HG03469 (cell line): Measurements from ENCODE around the gene ARSI.

Experiments used
- ATAC-seq: cut with Tn5 transposase; IDR thresholded peaks from one replicate; pipeline ENCODE4 v1.9.1; 2021; ENCODE audit warnings: mild to moderate bottlenecking, moderate library complexity, moderate number of reproducible peaks; ENCODE audit not compliant: unreplicated experiment

The ARSI gene

GRCh38 chr5:150295172-150295634 lies 7.5 kb downstream of the ARSI start:
- no peak for ATAC-seq

DNA sequence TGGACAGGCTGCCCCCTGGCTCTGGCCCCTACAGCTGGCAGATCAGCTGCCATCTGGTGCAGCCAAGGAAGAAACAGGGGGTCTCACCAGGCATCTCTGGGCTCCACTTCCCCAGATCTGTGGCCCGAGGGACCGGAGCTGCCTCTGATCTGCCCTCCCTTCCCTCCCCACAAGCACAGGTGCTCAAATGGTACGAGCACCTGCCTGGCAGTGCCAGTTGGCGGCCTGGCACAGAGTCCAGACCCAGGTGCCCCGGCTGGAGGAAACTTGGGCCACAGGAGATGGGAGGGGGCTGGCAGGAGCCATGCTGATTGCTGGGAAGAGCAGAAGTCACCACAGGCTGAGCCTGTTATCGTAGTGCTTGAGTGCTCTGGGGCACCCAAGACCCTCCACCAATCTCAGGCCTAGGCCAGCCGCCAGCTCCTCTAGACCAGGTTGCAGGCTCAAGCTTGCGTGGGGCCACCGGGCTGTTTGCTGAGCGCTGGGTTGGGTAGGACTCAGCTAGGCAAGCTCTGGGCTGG lies 8.1 kb downstream of the ARSI start:
- no peak for ATAC-seq

- no peak for ATAC-seq
Observed at GRCh38 chr5:150293091-150293941, 9.4 kb downstream of the ARSI start.

- ATAC-seq: no peak
Observed at GRCh38 chr5:150291388-150292385, 11.0 kb downstream of the ARSI start.

GRCh38 chr5:150289551-150290390 lies 12.9 kb downstream of the ARSI start, which contains the start of gene CAMK2A:
TSS of gene CAMK2A (minus strand) at chr5:150289773. CDS start at chr5:150289625, 148 bp downstream.
- ATAC-seq: no peak

DNA sequence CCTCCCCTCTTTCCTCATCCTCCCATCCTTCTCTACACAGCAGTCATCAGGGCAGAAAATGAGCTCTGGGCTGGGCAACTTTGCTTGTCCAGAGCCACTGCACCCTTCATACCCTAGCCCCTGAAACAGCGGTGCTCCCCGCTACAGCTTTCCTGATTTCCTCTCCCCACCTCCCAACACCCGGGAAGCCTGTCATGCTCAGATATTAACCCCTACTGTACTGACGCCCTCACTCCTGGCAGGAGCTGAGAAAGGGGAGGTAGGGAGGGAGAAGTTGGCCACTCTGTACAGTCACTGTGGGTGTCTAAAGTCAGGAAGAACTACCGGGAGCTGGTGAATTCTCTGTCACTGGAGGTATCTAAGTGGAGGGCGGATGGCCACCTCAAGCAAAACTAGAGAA lies 13.9 kb downstream of the ARSI start:
- ATAC-seq: no peak

GRCh38 chr5:150288361-150288760 lies 14.3 kb downstream of the ARSI start:
- no peak for ATAC-seq

DNA sequence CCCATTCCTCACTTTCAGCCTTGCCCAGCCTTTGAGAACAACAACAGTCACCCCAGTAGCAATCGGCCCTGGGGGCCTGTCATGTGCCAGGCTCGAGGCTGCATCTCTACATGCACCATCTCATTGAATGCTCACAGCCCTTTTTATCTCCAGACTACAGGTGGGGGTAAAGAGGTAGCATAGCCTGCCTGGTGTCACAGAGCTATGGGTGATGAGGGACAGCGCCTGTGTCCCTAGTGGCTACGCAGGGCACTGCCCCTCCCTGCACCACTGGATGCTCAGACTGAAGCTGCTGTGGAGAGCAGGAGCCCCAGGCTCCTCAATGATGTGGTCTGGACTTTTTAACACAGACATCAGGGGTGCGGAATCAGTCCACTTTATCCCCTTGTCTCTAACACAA lies 15.9 kb downstream of the ARSI start:
- no peak for ATAC-seq

- no peak for ATAC-seq
Observed at GRCh38 chr5:150285114-150285513, 17.6 kb downstream of the ARSI start.

DNA sequence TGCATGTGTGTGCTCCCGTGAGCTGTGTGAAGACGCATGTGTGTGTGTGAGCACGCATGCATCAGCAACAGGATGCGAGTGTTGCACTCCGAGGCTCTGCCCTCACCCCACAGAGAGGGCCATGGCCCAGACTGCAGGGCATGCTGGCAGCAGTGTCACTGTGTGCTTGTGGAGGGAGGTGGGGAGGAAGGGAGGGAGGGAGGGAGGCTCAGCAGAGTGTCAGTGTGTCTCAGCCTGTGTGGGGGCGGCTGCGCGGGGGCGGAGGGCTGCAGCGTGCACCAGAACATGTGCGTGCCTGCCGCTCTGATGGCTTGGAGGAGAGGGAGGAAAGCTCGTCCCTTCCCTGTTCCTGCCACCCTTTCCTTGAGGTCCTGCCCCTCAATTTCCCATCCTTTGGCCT lies 18.4 kb downstream of the ARSI start:
- no peak for ATAC-seq

- ATAC-seq: no peak
Observed at GRCh38 chr5:150283904-150284303, 18.8 kb downstream of the ARSI start.

GRCh38 chr5:150281987-150282386 lies 20.7 kb downstream of the ARSI start:
- no peak for ATAC-seq

- ATAC-seq: no peak
Observed at GRCh38 chr5:150279330-150280020, 23.2 kb downstream of the ARSI start.

- no peak for ATAC-seq
Observed at GRCh38 chr5:150278916-150279315, 23.8 kb downstream of the ARSI start.

DNA sequence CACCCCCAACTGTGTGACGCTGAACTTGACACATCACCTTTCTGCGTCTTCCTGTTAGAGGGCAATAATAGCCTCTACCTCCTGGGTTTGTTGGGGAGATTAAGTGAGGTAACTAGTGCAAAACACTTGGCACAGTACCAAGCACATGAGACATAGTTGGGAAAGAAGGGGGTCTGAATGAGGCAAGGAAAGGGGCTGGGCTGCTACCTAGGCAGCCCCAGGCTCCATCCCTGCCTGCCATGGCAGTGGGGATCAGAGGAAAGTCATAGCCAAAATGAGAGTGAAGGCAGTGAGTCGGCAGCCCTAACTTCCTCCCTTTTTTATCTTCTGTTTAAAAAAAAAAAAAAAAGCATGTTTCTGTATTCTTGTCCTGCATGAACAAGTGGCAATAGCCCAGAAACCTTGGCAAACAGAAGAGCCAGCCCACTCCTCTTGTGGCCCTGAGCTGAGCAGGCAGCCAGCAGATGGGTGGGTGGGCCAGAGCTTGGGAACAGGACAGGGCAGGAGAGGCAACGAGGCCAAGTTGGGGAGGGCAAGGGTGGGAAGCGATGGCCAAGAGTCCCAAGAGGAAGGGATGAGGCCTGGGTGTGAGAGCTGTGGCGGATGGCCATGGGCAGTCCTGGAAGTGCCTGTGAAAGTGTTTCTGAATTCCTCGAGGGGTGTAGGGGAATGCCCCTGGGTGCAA lies 24.5 kb downstream of the ARSI start:
- ATAC-seq: no peak

DNA sequence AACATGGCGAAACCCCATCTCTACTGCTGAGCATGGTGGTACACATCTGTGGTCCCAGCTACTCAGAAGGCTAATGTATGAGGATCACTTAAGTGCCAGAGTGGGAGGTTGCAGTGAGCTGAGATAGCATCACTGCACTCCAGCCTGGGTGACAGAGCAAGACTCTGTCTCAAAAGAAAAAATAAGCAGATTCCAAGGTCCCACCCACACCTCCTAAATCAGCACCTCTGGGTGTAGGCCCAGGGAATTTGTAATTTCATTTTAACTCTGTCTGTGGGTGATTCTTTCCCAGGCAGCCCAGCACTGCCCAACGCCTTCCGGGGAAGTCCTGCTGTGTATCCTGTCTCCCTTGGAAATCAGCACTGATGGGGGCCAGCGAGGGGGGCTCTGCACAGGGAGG lies 25.7 kb downstream of the ARSI start:
- ATAC-seq: no peak

DNA sequence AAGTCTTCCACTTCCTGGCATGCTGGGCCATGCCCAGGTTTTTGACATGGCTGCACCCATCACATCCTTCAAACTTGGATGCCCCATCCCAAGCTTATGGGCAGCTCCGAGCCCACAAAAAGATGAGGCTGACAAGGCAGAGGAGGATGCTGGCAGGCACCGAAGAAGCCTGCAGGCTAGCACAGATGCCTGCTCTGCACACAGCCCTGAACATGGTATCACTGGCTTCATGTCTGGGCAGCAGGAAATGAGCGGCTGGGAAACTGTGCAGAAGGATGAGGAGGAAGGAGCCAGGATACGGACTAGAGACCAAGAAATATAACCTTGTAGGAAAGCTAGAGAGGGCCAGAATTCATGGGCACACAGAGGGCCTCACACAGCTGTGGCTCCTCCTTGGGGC lies 27.9 kb downstream of the ARSI start:
- no peak for ATAC-seq

GRCh38 chr5:150272531-150272930 lies 30.2 kb downstream of the ARSI start:
- no peak for ATAC-seq

DNA sequence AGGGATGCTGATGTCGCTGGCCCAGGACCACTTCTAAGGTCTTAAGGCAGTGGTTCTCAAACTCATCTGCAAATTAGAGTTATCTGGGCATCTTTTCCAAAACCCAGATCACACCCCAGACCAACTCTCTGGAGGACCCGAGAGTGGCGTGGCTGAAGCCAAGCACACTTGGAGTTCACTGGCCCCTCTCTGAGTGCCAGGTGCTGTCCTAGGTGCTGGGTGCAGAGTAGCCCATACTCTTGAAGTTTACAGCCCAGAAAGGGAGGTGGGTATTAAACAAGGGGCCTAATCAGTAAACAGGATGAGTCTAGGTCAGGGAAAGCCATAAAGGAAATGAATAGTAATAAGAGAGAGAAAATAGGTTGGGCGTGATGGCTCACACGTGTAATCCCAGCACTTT lies 30.8 kb downstream of the ARSI start:
- ATAC-seq: no peak
